ENCODE data around the gene WNK2.

Gene WNK2

DNA sequence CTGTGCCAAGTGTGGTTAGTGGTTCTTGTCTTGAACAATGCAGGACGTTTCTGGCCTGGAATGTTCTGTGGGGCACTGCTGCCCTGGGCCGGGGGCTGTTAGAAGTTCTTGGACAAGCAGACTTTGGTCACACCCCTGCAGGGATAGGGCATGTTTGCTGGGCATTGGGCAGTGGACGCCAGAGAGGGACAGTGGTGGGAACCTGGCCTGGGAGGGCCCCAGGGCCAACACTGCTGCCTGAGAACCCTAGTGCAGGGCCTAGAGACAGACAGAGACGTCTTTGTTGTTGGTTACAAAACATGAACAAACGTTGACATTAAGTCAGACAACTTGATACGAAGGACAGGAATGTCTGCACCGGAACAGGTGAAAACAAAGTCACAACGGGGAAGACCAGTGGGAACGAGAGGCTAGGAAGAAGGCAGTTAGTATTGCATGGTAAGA is 57.0 kb downstream of the WNK2 start:
- TF ChIP-seq, protein P1, sequence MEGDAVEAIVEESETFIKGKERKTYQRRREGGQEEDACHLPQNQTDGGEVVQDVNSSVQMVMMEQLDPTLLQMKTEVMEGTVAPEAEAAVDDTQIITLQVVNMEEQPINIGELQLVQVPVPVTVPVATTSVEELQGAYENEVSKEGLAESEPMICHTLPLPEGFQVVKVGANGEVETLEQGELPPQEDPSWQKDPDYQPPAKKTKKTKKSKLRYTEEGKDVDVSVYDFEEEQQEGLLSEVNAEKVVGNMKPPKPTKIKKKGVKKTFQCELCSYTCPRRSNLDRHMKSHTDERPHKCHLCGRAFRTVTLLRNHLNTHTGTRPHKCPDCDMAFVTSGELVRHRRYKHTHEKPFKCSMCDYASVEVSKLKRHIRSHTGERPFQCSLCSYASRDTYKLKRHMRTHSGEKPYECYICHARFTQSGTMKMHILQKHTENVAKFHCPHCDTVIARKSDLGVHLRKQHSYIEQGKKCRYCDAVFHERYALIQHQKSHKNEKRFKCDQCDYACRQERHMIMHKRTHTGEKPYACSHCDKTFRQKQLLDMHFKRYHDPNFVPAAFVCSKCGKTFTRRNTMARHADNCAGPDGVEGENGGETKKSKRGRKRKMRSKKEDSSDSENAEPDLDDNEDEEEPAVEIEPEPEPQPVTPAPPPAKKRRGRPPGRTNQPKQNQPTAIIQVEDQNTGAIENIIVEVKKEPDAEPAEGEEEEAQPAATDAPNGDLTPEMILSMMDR (IDR thresholded peaks at IDR 0.05), result no peak
- H3K27me3 Mint-ChIP-seq (ENCODE audit: low read depth, poor library complexity), result no peaks in the 10 kb centered on the region
- no peak for DNase-seq
- no peak overlapping the region for H3K27ac Mint-ChIP-seq
- H3K4me3 Mint-ChIP-seq, result no peak overlapping the region
- H3K36me3 Mint-ChIP-seq (ENCODE audit: low read depth), result no peaks in the 10 kb centered on the region
- H3K4me1 Mint-ChIP-seq, result peaks cover 39% of the 10 kb centered on the region
- no peaks in the 10 kb centered on the region for H3K9me3 Mint-ChIP-seq

- DNase-seq, result no peak
- Mint-ChIP-seq H3K4me3 (no peak overlapping the region), H3K27ac (no peak overlapping the region)
Observed at GRCh38 chr9:93243112-93243511, 59.2 kb downstream of the WNK2 start.

GRCh38 chr9:93244101-93244500 is 60.2 kb downstream of the WNK2 start:
- Mint-ChIP-seq H3K27me3 (ENCODE audit: low read depth, poor library complexity) (no peaks in the 10 kb centered on the region), H3K4me3 (no peak overlapping the region), H3K36me3 (ENCODE audit: low read depth) (no peaks in the 10 kb centered on the region), H3K4me1 (peaks cover 44% of the 10 kb centered on the region), H3K9me3 (no peaks in the 10 kb centered on the region), H3K27ac (no peak overlapping the region)
- DNase-seq, result no peak
- TF ChIP-seq, protein P1 (IDR thresholded peaks at IDR 0.05), result no peak

More at GRCh38 chr9:93243112-93243511, 59.2 kb downstream of the WNK2 start:
- Mint-ChIP-seq H3K4me1 (peaks cover 44% of the 10 kb centered on the region), H3K36me3 (ENCODE audit: low read depth) (no peaks in the 10 kb centered on the region), H3K27me3 (ENCODE audit: low read depth, poor library complexity) (no peaks in the 10 kb centered on the region), H3K9me3 (no peaks in the 10 kb centered on the region)
- TF ChIP-seq, protein P1 (IDR thresholded peaks at IDR 0.05), result no peak

- Mint-ChIP-seq H3K36me3 (ENCODE audit: low read depth) (no peaks in the 10 kb centered on the region), H3K4me1 (peaks cover 44% of the 10 kb centered on the region), H3K4me3 (no peak overlapping the region), H3K27me3 (ENCODE audit: low read depth, poor library complexity) (no peaks in the 10 kb centered on the region), H3K27ac (peak overlapping the region; percentile 59), H3K9me3 (no peaks in the 10 kb centered on the region)
- no peak for DNase-seq
- TF ChIP-seq, protein P1 (IDR thresholded peaks at IDR 0.05), result no peak
Observed at GRCh38 chr9:93244510-93245436, 60.8 kb downstream of the WNK2 start.

DNA sequence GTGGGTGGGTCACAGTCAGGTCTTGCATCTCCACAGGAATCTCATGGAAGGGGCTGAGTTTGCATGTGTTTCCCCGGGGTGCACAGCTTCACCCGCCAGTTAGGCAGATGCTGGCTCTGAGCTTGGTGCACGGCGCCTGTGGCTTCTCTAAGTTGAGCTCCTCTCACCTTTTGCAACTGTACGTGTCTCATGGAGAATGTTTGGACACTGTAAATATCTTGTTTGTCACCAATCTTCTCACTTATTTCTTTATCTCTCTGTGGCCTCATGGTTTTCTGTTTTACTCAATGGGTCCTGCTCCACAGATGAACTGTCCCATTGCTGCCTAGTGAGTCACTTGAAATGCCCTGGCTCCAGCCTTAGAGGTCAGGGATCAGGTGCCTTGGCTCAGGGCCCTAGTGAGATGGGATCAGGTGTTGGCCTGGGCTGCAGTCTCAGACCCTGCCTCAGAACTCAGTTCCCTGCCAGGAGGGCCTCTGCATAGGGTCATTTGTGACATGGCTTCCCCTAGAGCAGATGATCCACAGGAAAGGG is 61.6 kb downstream of the WNK2 start:
- Mint-ChIP-seq H3K4me3 (no peak overlapping the region), H3K27ac (no peak overlapping the region), H3K4me1 (peaks cover 44% of the 10 kb centered on the region), H3K27me3 (ENCODE audit: low read depth, poor library complexity) (no peaks in the 10 kb centered on the region), H3K9me3 (no peaks in the 10 kb centered on the region), H3K36me3 (ENCODE audit: low read depth) (no peaks in the 10 kb centered on the region)
- TF ChIP-seq, protein P1 (IDR thresholded peaks at IDR 0.05), result no peak
- DNase-seq, result no peak
